ENCODE results near the gene BCL6. TPM values are rescaled to one million over a fixed set of nuclear protein-coding genes. Genes with fewer than 3 reads are reported as not detected.

The BCL6 gene
- total and polyA plus RNA-seq, 2 donors (not counting 1 experiment from before 2014, with no cell fraction given): 21.2 to 48.2 TPM

- Histone ChIP-seq H3K27ac (ENCODE audit: low read length in 2 of 2) (no peak overlapping the region), H3K9ac (ENCODE audit: low read length) (no peak overlapping the region), H3K4me3 (ENCODE audit: control extremely low read depth in 1 of 5, extremely low read depth in 1 of 5, insufficient read depth in 1 of 5, low read depth in 2 of 5, low read length in 4 of 5) (no peak overlapping the region), H3K4me2 (replicated peaks; ENCODE audit: low read depth, low read length, poor library complexity, severe bottlenecking) (no peak overlapping the region), H3K27me3 (replicated peaks in 1 of 4; ENCODE audit: control extremely low read depth in 1 of 4, control insufficient read depth in 3 of 4, insufficient read depth in 4 of 4, low read length in 3 of 4) (no peaks in the 10 kb centered on the region), H3K4me1 (ENCODE audit: control insufficient read depth in 2 of 2, insufficient read depth in 2 of 2, low read length in 2 of 2) (peaks cover 6 to 18% of the 10 kb centered on the region in 2 donors), H4K20me1 (ENCODE audit: control insufficient read depth, insufficient read depth, low read length, poor library complexity, severe bottlenecking) (peaks cover 24% of the 10 kb centered on the region), H2AFZ (ENCODE audit: insufficient read depth, low read depth, low read length, poor library complexity, severe bottlenecking) (no peak overlapping the region), H3K36me3 (replicated peaks in 1 of 2; ENCODE audit: control extremely low read depth in 1 of 2, control insufficient read depth in 1 of 2, extremely low read depth in 1 of 2, insufficient read depth in 2 of 2, low read length in 1 of 2) (peaks cover 7 to 55% of the 10 kb centered on the region in 2 experiments), H3K9me3 (ENCODE audit: control extremely low read depth in 1 of 3, control insufficient read depth in 2 of 3, insufficient read depth in 1 of 3, low read length in 2 of 3) (no peaks in the 10 kb centered on the region), H3K79me2 (ENCODE audit: control insufficient read depth, insufficient read depth, low read length) (peaks cover 25% of the 10 kb centered on the region)
- intact Hi-C loops (cut with micrococcal nuclease): no loop called here
- no peak overlapping the region for H3K4me3 Mint-ChIP-seq
- no peak overlapping the region for H3K27ac Mint-ChIP-seq
- no peaks in the 10 kb centered on the region for H3K9me3 Mint-ChIP-seq (ENCODE audit: insufficient read depth)
- peaks cover 19% of the 10 kb centered on the region for H3K4me1 Mint-ChIP-seq
- ChIA-PET POLR2A (no interaction called here), CTCF (interaction anchor here (1.0 to 9.7 kb wide), 3 partner anchors 1224 to 1416 kb away, joined by 3 to 1008 read pairs (median 3); no protein-coding TSS in a partner anchor)
- WGBS (ENCODE audit: insufficient coverage): 98% methylated on average over 11 of the region's 11 CpGs
- no peak for TF ChIP-seq EZH2 (IDR thresholded peaks at IDR 0.05; ENCODE audit: borderline replicate concordance, insufficient read depth, low read depth, low read length, poor library complexity, severe bottlenecking)
- TF ChIP-seq, protein P1, sequence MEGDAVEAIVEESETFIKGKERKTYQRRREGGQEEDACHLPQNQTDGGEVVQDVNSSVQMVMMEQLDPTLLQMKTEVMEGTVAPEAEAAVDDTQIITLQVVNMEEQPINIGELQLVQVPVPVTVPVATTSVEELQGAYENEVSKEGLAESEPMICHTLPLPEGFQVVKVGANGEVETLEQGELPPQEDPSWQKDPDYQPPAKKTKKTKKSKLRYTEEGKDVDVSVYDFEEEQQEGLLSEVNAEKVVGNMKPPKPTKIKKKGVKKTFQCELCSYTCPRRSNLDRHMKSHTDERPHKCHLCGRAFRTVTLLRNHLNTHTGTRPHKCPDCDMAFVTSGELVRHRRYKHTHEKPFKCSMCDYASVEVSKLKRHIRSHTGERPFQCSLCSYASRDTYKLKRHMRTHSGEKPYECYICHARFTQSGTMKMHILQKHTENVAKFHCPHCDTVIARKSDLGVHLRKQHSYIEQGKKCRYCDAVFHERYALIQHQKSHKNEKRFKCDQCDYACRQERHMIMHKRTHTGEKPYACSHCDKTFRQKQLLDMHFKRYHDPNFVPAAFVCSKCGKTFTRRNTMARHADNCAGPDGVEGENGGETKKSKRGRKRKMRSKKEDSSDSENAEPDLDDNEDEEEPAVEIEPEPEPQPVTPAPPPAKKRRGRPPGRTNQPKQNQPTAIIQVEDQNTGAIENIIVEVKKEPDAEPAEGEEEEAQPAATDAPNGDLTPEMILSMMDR (IDR thresholded peaks at IDR 0.05): no peak
- ATAC-seq (ENCODE audit: low read depth) (no peak), DNase-seq (no peak)
- no peaks in the 10 kb centered on the region for H3K27me3 Mint-ChIP-seq
Measured at GRCh38 chr3:187733371-187733770, 11.9 kb downstream of the BCL6 start.

GRCh38 chr3:187729598-187729997 is 15.7 kb downstream of the BCL6 start:
- no peak overlapping the region for H3K27ac ChIP-seq (ENCODE audit: low read length in 2 of 2)
- no peak overlapping the region for H3K9ac ChIP-seq (ENCODE audit: low read length)
- H3K4me2 ChIP-seq (replicated peaks; ENCODE audit: low read depth, low read length, poor library complexity, severe bottlenecking): no peak overlapping the region
- Mint-ChIP-seq H3K27ac (no peak overlapping the region), H3K4me1 (no peaks in the 10 kb centered on the region), H3K4me3 (no peak overlapping the region), H3K27me3 (no peaks in the 10 kb centered on the region), H3K9me3 (ENCODE audit: insufficient read depth) (no peaks in the 10 kb centered on the region)
- H3K36me3 ChIP-seq (replicated peaks in 1 of 2; ENCODE audit: control extremely low read depth in 1 of 2, control insufficient read depth in 1 of 2, extremely low read depth in 1 of 2, insufficient read depth in 2 of 2, low read length in 1 of 2): peaks cover 7 to 92% of the 10 kb centered on the region in 2 experiments
- no peak overlapping the region for H3K4me3 ChIP-seq (ENCODE audit: control extremely low read depth in 1 of 5, extremely low read depth in 1 of 5, insufficient read depth in 1 of 5, low read depth in 2 of 5, low read length in 4 of 5)
- no peaks in the 10 kb centered on the region for H3K9me3 ChIP-seq (ENCODE audit: control extremely low read depth in 1 of 3, control insufficient read depth in 2 of 3, insufficient read depth in 1 of 3, low read length in 2 of 3)
- no peaks in the 10 kb centered on the region for H3K4me1 ChIP-seq (ENCODE audit: control insufficient read depth in 2 of 2, insufficient read depth in 2 of 2, low read length in 2 of 2)
- intact Hi-C loops (cut with micrococcal nuclease): no loop called here
- no peak overlapping the region for H2AFZ ChIP-seq (ENCODE audit: insufficient read depth, low read depth, low read length, poor library complexity, severe bottlenecking)
- H4K20me1 ChIP-seq (ENCODE audit: control insufficient read depth, insufficient read depth, low read length, poor library complexity, severe bottlenecking): peaks cover 9% of the 10 kb centered on the region
- DNase-seq (no peak), ATAC-seq (ENCODE audit: low read depth) (no peak)
- ChIA-PET POLR2A (no interaction called here), CTCF (interaction anchor here (1.1 kb wide), 1 partner anchor 11 kb away, joined by 3 read pairs; no protein-coding TSS in a partner anchor)
- H3K27me3 ChIP-seq (replicated peaks in 1 of 4; ENCODE audit: control extremely low read depth in 1 of 4, control insufficient read depth in 3 of 4, insufficient read depth in 4 of 4, low read length in 3 of 4): no peaks in the 10 kb centered on the region
- WGBS (ENCODE audit: insufficient coverage): 98% methylated on average over 9 of the region's 12 CpGs
- H3K79me2 ChIP-seq (ENCODE audit: control insufficient read depth, insufficient read depth, low read length): no peaks in the 10 kb centered on the region
- TF ChIP-seq, protein P1 (IDR thresholded peaks at IDR 0.05): no peak
- TF ChIP-seq EZH2 (IDR thresholded peaks at IDR 0.05; ENCODE audit: borderline replicate concordance, insufficient read depth, low read depth, low read length, poor library complexity, severe bottlenecking): no peak
